ENCODE data around the gene SLC4A1.
"Not testable (repeated sequence)": the region's sequence is repeated elsewhere in the genome, so short reads cannot be mapped to it uniquely, and the experiment has no call there.

Gene SLC4A1

DNA sequence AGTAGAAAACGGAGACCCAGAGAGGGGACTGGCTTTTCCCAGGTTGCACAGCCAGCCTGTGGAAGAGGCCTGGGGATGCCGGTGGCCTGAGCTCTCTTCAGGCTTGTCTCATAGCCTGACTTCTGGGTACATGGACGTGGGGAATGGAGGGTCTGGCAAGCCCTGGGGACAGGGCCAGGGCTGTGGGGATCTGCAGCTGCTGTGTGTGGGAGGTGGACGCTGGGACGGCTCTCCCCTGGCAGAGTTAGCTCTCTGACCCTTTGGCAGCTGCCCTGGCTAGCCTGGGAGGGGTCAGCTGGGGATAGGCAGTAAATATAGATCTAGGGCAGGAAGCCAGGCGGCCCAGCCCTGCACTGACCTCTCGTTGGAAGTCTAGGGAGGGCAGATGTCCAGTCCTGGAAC lies 20.5 kb downstream of the SLC4A1 start:
- Histone ChIP-seq H3K4me3 (ENCODE audit: low read depth in 1 of 2, low read length in 2 of 2) (no peak overlapping the region), H3K9me3 (ENCODE audit: control insufficient read depth in 1 of 2, low read length in 2 of 2) (no peaks in the 10 kb centered on the region), H3K27ac (ENCODE audit: low read depth, low read length) (no peak overlapping the region), H3K4me1 (ENCODE audit: control insufficient read depth in 1 of 2, insufficient read depth in 2 of 2, low read length in 2 of 2) (peaks cover 8 to 20% of the 10 kb centered on the region in 2 donors), H3K9ac (ENCODE audit: low read depth in 1 of 2, low read length in 2 of 2) (no peak overlapping the region), H3K27me3 (ENCODE audit: control insufficient read depth in 1 of 2, insufficient read depth in 2 of 2, low read length in 2 of 2) (no peaks in the 10 kb centered on the region), H3K36me3 (ENCODE audit: control insufficient read depth in 1 of 2, insufficient read depth in 2 of 2, low read length in 2 of 2) (no peaks in the 10 kb centered on the region)

DNA sequence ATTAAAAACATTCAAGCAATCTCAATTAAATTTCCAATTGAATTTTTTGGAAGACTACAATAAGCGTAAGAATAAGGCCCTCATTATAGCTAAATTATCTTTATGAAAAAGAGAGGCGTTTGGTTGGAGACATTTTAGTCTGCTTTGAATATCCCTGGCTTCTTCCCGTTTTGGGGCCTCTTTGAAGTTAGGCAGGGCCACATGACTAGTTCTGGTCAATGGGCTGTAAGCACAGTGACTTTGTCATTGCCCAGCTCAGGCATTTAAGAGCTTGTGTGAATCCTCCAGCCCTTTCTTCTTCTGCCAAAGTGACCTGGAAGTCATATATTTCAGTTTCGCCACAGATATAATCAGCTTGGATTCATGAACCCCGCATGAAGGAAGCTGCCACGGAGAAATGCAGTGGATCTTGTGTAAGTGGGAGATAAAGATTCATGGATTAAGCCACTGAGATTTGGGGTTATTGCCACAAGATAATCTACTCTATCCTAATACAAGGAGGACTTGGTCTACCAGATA lies 26.8 kb downstream of the SLC4A1 start:
- Histone ChIP-seq H3K4me3 (ENCODE audit: low read depth in 1 of 2, low read length in 2 of 2) (no peak overlapping the region), H3K9me3 (ENCODE audit: control insufficient read depth in 1 of 2, low read length in 2 of 2) (no peaks in the 10 kb centered on the region), H3K27ac (ENCODE audit: low read depth, low read length) (no peak overlapping the region), H3K36me3 (ENCODE audit: control insufficient read depth in 1 of 2, insufficient read depth in 2 of 2, low read length in 2 of 2) (no peaks in the 10 kb centered on the region), H3K4me1 (ENCODE audit: control insufficient read depth in 1 of 2, insufficient read depth in 2 of 2, low read length in 2 of 2) (peaks cover 5 to 8% of the 10 kb centered on the region in 2 donors), H3K9ac (ENCODE audit: low read depth in 1 of 2, low read length in 2 of 2) (no peak overlapping the region), H3K27me3 (ENCODE audit: control insufficient read depth in 1 of 2, insufficient read depth in 2 of 2, low read length in 2 of 2) (no peaks in the 10 kb centered on the region)

DNA sequence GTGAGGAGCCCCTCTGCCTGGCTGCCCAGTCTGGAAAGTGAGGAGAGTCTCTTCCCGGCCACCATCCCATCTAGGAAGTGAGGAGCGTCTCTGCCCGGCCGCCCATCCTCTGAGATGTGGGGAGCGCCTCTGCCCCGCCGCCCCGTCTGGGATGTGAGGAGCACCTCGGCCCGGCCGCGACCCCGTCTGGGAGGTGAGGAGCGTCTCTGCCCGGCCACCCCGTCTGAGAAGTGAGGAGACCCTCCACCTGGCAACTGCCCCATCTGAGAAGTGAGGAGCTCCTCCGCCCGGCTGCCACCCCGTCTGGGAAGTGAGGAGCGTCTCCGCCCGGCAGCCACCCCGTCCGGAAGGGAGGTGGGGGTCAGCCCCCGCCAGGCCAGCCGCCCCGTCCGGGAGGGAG lies 30.0 kb downstream of the SLC4A1 start:
- not testable (repeated sequence) for H3K4me1 ChIP-seq (ENCODE audit: control insufficient read depth in 1 of 2, insufficient read depth in 2 of 2, low read length in 2 of 2); H3K36me3 ChIP-seq (ENCODE audit: control insufficient read depth in 1 of 2, insufficient read depth in 2 of 2, low read length in 2 of 2); H3K9me3 ChIP-seq (ENCODE audit: control insufficient read depth in 1 of 2, low read length in 2 of 2); H3K27me3 ChIP-seq (ENCODE audit: control insufficient read depth in 1 of 2, insufficient read depth in 2 of 2, low read length in 2 of 2); H3K9ac ChIP-seq (ENCODE audit: low read depth in 1 of 2, low read length in 2 of 2); H3K27ac ChIP-seq (ENCODE audit: low read depth, low read length); H3K4me3 ChIP-seq (ENCODE audit: low read depth in 1 of 2, low read length in 2 of 2)

DNA sequence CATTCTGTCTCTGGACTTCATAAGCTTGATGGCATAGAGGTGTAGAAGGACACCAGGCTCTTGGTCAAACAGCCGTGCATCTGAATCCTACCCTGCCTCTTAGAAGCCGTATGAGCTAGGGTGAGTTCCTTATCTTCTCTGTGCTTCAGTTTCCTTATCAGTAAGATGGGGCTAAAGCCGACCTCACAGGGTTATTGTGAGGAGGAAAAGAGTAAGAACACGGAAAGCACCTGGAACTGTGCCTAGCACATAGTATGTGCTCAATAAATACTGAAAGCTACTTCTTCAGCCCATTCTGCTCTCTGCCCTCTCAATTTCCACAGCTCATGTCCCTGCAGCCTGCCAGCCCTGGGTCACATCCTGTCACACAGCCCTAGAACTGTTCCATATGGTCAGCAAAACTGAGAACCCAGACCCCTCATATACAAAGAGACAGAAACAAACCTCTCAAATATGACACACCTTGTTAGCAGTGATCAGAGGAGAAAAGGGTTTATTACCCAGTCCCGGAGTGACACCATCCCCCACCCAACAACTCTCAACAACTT lies 31.4 kb downstream of the SLC4A1 start:
- H3K4me3 ChIP-seq (ENCODE audit: low read depth in 1 of 2, low read length in 2 of 2) = no peak overlapping the region
- no peak overlapping the region for H3K9ac ChIP-seq (ENCODE audit: low read depth in 1 of 2, low read length in 2 of 2)
- no peaks in the 10 kb centered on the region for H3K9me3 ChIP-seq (ENCODE audit: control insufficient read depth in 1 of 2, low read length in 2 of 2)
- no peak overlapping the region for H3K27ac ChIP-seq (ENCODE audit: low read depth, low read length)
- H3K27me3 ChIP-seq (ENCODE audit: control insufficient read depth in 1 of 2, insufficient read depth in 2 of 2, low read length in 2 of 2) = no peaks in the 10 kb centered on the region
- no peaks in the 10 kb centered on the region for H3K36me3 ChIP-seq (ENCODE audit: control insufficient read depth in 1 of 2, insufficient read depth in 2 of 2, low read length in 2 of 2)
- H3K4me1 ChIP-seq (ENCODE audit: control insufficient read depth in 1 of 2, insufficient read depth in 2 of 2, low read length in 2 of 2) = no peaks in the 10 kb centered on the region

DNA sequence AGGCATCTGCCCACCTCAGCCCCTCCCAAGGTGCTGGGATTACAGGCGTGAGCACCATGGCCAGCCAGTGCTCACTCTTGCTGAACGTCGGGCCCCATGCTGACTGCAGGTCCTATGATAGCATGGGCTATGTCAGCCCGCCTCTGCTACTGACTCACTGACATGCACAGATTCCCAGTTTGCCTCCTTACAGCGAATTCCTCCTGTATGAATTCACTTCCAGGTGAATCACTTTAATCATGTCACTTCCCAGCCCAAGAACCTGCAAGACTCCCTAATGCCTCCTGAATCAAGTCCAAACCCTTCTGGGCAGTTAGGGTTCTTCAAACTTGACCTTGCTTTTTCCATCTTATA lies 32.4 kb downstream of the SLC4A1 start:
- no peaks in the 10 kb centered on the region for H3K27me3 ChIP-seq (ENCODE audit: control insufficient read depth in 1 of 2, insufficient read depth in 2 of 2, low read length in 2 of 2)
- H3K36me3 ChIP-seq (ENCODE audit: control insufficient read depth in 1 of 2, insufficient read depth in 2 of 2, low read length in 2 of 2) = no peaks in the 10 kb centered on the region
- H3K9ac ChIP-seq (ENCODE audit: low read depth in 1 of 2, low read length in 2 of 2) = no peak overlapping the region
- no peak overlapping the region for H3K27ac ChIP-seq (ENCODE audit: low read depth, low read length)
- no peak overlapping the region for H3K4me3 ChIP-seq (ENCODE audit: low read depth in 1 of 2, low read length in 2 of 2)
- H3K9me3 ChIP-seq (ENCODE audit: control insufficient read depth in 1 of 2, low read length in 2 of 2) = no peaks in the 10 kb centered on the region
- no peaks in the 10 kb centered on the region for H3K4me1 ChIP-seq (ENCODE audit: control insufficient read depth in 1 of 2, insufficient read depth in 2 of 2, low read length in 2 of 2)

DNA sequence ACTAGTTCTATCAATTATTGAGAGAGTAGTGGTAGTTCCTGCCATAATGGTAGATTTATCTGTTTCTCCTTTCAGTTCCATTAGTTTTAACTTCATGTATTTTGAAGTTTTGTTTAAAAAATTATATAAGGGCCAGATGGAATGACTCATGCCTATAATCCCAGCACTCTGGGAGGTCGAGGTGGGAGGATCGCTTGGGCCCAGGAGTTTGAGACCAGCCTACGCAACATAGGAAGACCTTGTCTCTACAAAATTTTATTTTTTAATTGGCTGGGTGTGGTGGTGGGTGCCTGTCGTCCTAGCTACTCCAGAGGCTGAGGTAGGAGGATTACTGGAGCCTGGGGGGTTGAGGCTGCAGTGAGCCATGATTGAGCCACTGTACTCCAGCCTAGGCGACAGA lies 34.4 kb downstream of the SLC4A1 start:
- Histone ChIP-seq H3K27ac (ENCODE audit: low read depth, low read length) (no peak overlapping the region), H3K9ac (ENCODE audit: low read depth in 1 of 2, low read length in 2 of 2) (no peak overlapping the region), H3K27me3 (ENCODE audit: control insufficient read depth in 1 of 2, insufficient read depth in 2 of 2, low read length in 2 of 2) (no peaks in the 10 kb centered on the region), H3K4me1 (ENCODE audit: control insufficient read depth in 1 of 2, insufficient read depth in 2 of 2, low read length in 2 of 2) (no peaks in the 10 kb centered on the region), H3K36me3 (ENCODE audit: control insufficient read depth in 1 of 2, insufficient read depth in 2 of 2, low read length in 2 of 2) (no peaks in the 10 kb centered on the region), H3K4me3 (ENCODE audit: low read depth in 1 of 2, low read length in 2 of 2) (no peak overlapping the region), H3K9me3 (ENCODE audit: control insufficient read depth in 1 of 2, low read length in 2 of 2) (no peaks in the 10 kb centered on the region)

DNA sequence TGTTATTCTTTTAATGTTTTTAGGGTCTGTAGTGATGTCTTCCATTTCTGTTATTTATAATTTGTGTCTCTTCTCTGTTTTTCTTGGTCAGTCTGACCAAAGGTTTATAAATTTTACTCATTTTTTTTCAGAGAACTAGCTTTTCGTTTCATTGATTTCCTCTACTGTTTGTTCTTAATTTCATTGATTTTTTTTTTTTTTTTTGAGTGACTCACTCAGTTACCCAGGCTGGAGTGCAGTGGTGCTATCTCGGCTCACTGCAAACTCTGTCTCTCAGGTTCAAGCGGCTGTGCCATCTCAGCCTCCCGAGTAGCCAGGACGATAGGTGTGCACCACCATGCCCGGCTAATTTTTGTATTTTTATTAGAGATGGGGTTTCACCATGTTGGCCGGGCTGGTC lies 35.9 kb downstream of the SLC4A1 start:
- Histone ChIP-seq H3K36me3 (ENCODE audit: control insufficient read depth in 1 of 2, insufficient read depth in 2 of 2, low read length in 2 of 2) (no peaks in the 10 kb centered on the region), H3K27ac (ENCODE audit: low read depth, low read length) (no peak overlapping the region), H3K4me1 (ENCODE audit: control insufficient read depth in 1 of 2, insufficient read depth in 2 of 2, low read length in 2 of 2) (no peaks in the 10 kb centered on the region), H3K4me3 (ENCODE audit: low read depth in 1 of 2, low read length in 2 of 2) (no peak overlapping the region), H3K9ac (ENCODE audit: low read depth in 1 of 2, low read length in 2 of 2) (no peak overlapping the region), H3K9me3 (ENCODE audit: control insufficient read depth in 1 of 2, low read length in 2 of 2) (no peaks in the 10 kb centered on the region), H3K27me3 (ENCODE audit: control insufficient read depth in 1 of 2, insufficient read depth in 2 of 2, low read length in 2 of 2) (no peaks in the 10 kb centered on the region)

DNA sequence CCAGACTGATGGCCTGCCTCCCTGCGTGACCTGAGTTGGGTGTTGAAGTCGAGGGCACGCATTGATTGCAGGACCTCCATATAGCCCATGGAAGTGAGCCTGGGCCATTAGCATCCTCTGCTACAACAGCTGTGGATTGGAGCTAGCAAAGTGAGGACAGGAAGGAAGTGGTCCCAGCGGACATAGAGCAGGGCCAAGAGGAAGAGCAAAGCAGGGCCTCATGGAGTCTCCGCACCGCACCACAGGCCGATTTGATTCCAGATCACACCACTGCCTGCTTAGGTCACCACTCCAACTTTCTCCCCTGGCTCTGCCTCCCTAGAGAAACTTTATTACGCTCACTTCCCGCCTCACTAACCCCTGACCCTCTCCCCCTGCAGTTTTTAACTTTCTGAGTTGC lies 37.8 kb downstream of the SLC4A1 start:
- no peaks in the 10 kb centered on the region for H3K36me3 ChIP-seq (ENCODE audit: control insufficient read depth in 1 of 2, insufficient read depth in 2 of 2, low read length in 2 of 2)
- H3K4me3 ChIP-seq (ENCODE audit: low read depth in 1 of 2, low read length in 2 of 2) = no peak overlapping the region
- H3K27ac ChIP-seq (ENCODE audit: low read depth, low read length) = no peak overlapping the region
- H3K9ac ChIP-seq (ENCODE audit: low read depth in 1 of 2, low read length in 2 of 2) = no peak overlapping the region
- H3K9me3 ChIP-seq (ENCODE audit: control insufficient read depth in 1 of 2, low read length in 2 of 2) = no peaks in the 10 kb centered on the region
- H3K27me3 ChIP-seq (ENCODE audit: control insufficient read depth in 1 of 2, insufficient read depth in 2 of 2, low read length in 2 of 2) = no peaks in the 10 kb centered on the region
- no peaks in the 10 kb centered on the region for H3K4me1 ChIP-seq (ENCODE audit: control insufficient read depth in 1 of 2, insufficient read depth in 2 of 2, low read length in 2 of 2)

DNA sequence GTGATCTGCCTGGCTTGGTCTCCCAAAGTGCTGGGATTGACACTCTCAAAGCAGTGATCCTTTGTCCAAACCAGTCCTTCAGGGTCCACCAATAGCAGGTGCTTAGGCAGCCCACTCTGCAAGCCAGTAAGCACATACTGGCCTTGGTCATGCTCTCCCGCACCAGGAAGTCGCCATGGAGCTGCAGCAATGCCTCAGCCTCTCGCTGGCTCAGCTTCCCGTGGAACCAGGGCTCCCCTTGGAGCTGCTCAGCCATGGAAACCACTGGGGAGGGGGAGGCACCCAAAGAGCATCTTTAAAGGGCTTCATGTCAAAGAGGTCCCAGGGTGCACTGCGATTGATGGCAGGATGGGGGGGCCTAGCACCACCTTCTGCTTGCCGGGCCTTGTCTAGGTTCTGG lies 38.8 kb downstream of the SLC4A1 start:
- H3K4me1 ChIP-seq (ENCODE audit: control insufficient read depth in 1 of 2, insufficient read depth in 2 of 2, low read length in 2 of 2) = peaks cover 0 to under 1% of the 10 kb centered on the region in 2 donors
- H3K9me3 ChIP-seq (ENCODE audit: control insufficient read depth in 1 of 2, low read length in 2 of 2) = no peaks in the 10 kb centered on the region
- H3K27ac ChIP-seq (ENCODE audit: low read depth, low read length) = no peak overlapping the region
- no peaks in the 10 kb centered on the region for H3K36me3 ChIP-seq (ENCODE audit: control insufficient read depth in 1 of 2, insufficient read depth in 2 of 2, low read length in 2 of 2)
- H3K27me3 ChIP-seq (ENCODE audit: control insufficient read depth in 1 of 2, insufficient read depth in 2 of 2, low read length in 2 of 2) = no peaks in the 10 kb centered on the region
- no peak overlapping the region for H3K4me3 ChIP-seq (ENCODE audit: low read depth in 1 of 2, low read length in 2 of 2)
- H3K9ac ChIP-seq (ENCODE audit: low read depth in 1 of 2, low read length in 2 of 2) = no peak overlapping the region

DNA sequence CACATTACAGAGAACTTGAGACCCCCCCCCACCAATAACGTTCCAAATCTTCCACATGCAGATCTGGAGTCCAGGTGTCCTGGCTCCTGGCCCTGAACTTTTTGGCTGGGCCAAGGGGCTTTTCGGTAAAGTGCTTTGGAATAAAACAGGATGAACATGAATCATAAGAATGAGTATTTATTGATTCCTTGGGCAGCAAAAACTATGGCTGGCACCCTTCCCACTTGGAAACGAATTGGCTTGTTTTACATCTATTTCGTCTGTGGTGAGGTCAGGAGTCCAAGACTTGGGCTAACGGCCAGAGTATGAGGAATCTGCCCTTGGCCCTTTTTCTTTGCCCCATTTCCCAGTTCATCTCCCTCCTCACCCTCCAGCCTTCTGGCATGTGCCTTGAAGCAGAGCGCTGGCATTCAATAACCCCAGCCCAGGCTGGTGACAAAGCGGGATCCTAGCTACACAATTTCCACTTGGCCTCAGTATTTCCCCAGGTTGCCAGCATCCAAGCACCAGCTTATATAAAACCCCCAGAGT lies 44.3 kb downstream of the SLC4A1 start:
- no peak overlapping the region for H3K27ac ChIP-seq (ENCODE audit: low read depth, low read length)
- H3K36me3 ChIP-seq (ENCODE audit: control insufficient read depth in 1 of 2, insufficient read depth in 2 of 2, low read length in 2 of 2) = no peaks in the 10 kb centered on the region
- H3K9ac ChIP-seq (ENCODE audit: low read depth in 1 of 2, low read length in 2 of 2) = no peak overlapping the region
- no peaks in the 10 kb centered on the region for H3K27me3 ChIP-seq (ENCODE audit: control insufficient read depth in 1 of 2, insufficient read depth in 2 of 2, low read length in 2 of 2)
- H3K4me3 ChIP-seq (ENCODE audit: low read depth in 1 of 2, low read length in 2 of 2) = no peak overlapping the region
- H3K4me1 ChIP-seq (ENCODE audit: control insufficient read depth in 1 of 2, insufficient read depth in 2 of 2, low read length in 2 of 2) = peaks cover 20 to 21% of the 10 kb centered on the region in 2 donors
- H3K9me3 ChIP-seq (ENCODE audit: control insufficient read depth in 1 of 2, low read length in 2 of 2) = no peaks in the 10 kb centered on the region

Data from duodenal mucosa (tissue), 2 donors.